IMR-90 (cell line): ENCODE measurements around the gene WNK4. TPM values are rescaled to one million over a fixed set of nuclear protein-coding genes. Genes with fewer than 3 reads are reported as not detected.

Experiments
- ATAC-seq: fragments of 200-7000 bp; cut with Tn5 transposase; 2 replicates; pipeline ENCODE4 v1.9.1; 2020; ENCODE audit warnings: low read depth, mild to moderate bottlenecking, moderate library complexity
- BruUV-seq: library from RNA; stranded (reverse); fragments of 400-500 nt; replicated peaks from 2 replicates; lab custom pipeline; 2021; lab: Mats Ljungman, UMichigan
- CTCF ChIA-PET: fragments of 300-600 bp; formaldehyde crosslinking; extraction: SDS; loops from one replicate; lab custom pipeline; 2021; ENCODE audit warnings: antibody characterized with exemption; lab: Yijun Ruan, JAX
- POLR2A ChIA-PET: fragments of 300-600 bp; sonication (Branson Sonifier 250); formaldehyde crosslinking; loops from one replicate; lab custom pipeline; 2022; ENCODE audit warnings: antibody characterized with exemption; ENCODE audit not compliant: unreplicated experiment; lab: Charles Lee
- DNase-seq: peaks from one replicate; pipeline ENCODE4 v3.0.0; 2013
- H2AFZ ChIP-seq: replicated peaks from 2 replicates; pipeline ENCODE3; 2013; ENCODE audit warnings: low read length, mild to moderate bottlenecking; ENCODE audit not compliant: poor library complexity
- H2AK5ac ChIP-seq: 2 replicates; pipeline ENCODE4 v1.6.1; 2013; ENCODE audit warnings: low read depth, low read length, inconsistent platforms
- H2AK9ac ChIP-seq: replicated peaks from 2 replicates; pipeline ENCODE3; 2013; ENCODE audit warnings: mild to moderate bottlenecking, low read depth, low read length, moderate library complexity; ENCODE audit not compliant: poor library complexity
- H2BK120ac ChIP-seq: 2 replicates; pipeline ENCODE4 v1.6.1; 2013; ENCODE audit warnings: low read depth, low read length, inconsistent platforms
- H2BK15ac ChIP-seq: 3 replicates; pipeline ENCODE4 v1.6.1; 2013; ENCODE audit warnings: low read depth, low read length, inconsistent platforms
- H2BK20ac ChIP-seq: 2 replicates; pipeline ENCODE4 v1.6.1; 2013; ENCODE audit warnings: low read depth, mild to moderate bottlenecking, inconsistent platforms, low read length, moderate library complexity
- H2BK5ac ChIP-seq: 2 replicates; pipeline ENCODE4 v1.6.1; 2013; ENCODE audit warnings: mild to moderate bottlenecking, low read depth, low read length, inconsistent platforms; ENCODE audit not compliant: poor library complexity, severe bottlenecking
- H3K14ac ChIP-seq: replicated peaks from 2 replicates; pipeline ENCODE4 v1.6.1; 2013; ENCODE audit warnings: low read depth, low read length, inconsistent platforms
- H3K18ac ChIP-seq: 2 replicates; pipeline ENCODE4 v1.6.1; 2013; ENCODE audit warnings: low read depth, low read length, control low read depth
- H3K23ac ChIP-seq: 2 replicates; pipeline ENCODE4 v1.6.1; 2013; ENCODE audit warnings: low read depth, low read length, inconsistent platforms
- H3K27ac ChIP-seq: 2 replicates; pipeline ENCODE4 v1.5.1; 2013; ENCODE audit warnings: mild to moderate bottlenecking, control low read depth, low read length; ENCODE audit not compliant: insufficient read depth
- H3K27me3 ChIP-seq: 2 replicates; pipeline ENCODE4 v1.6.1; 2013; ENCODE audit warnings: low read length; ENCODE audit not compliant: control insufficient read depth, insufficient read depth
- H3K36me3 ChIP-seq: 2 replicates; pipeline ENCODE4 v1.6.1; 2013; ENCODE audit warnings: low read length, mixed read lengths; ENCODE audit not compliant: control insufficient read depth, insufficient read depth
- H3K4ac ChIP-seq: 2 replicates; pipeline ENCODE4 v1.6.1; 2013; ENCODE audit warnings: low read depth, low read length, inconsistent platforms
- H3K4me1 ChIP-seq: 2 replicates; pipeline ENCODE4 v1.6.1; 2013; ENCODE audit warnings: low read length, mixed read lengths; ENCODE audit not compliant: control insufficient read depth, insufficient read depth
- H3K4me2 ChIP-seq: 2 replicates; pipeline ENCODE4 v1.6.1; 2013; ENCODE audit warnings: low read depth, mild to moderate bottlenecking, control low read depth, low read length, moderate library complexity
- H3K4me3 ChIP-seq: 2 replicates; pipeline ENCODE4 v1.5.1; 2013; ENCODE audit warnings: low read depth, mild to moderate bottlenecking, control low read depth, low read length, moderate library complexity; ENCODE audit not compliant: insufficient read depth
- H3K56ac ChIP-seq: 2 replicates; pipeline ENCODE4 v1.6.1; 2013; ENCODE audit warnings: low read length, inconsistent platforms; ENCODE audit not compliant: insufficient read depth; ENCODE audit errors: extremely low read depth
- H3K79me1 ChIP-seq, 2 experiments: 2 replicates each; pipeline ENCODE4 v1.6.1; 2013; ENCODE audit warnings: low read length in 2 of 2, inconsistent platforms in 1 of 2, low read depth in 1 of 2
- H3K9ac ChIP-seq: 2 replicates; pipeline ENCODE4 v1.6.1; 2013; ENCODE audit warnings: low read depth, low read length, control low read depth
- H3K9me1 ChIP-seq: 2 replicates; pipeline ENCODE4 v1.6.1; 2013; ENCODE audit warnings: low read length, inconsistent platforms; ENCODE audit not compliant: insufficient read depth
- H3K9me3 ChIP-seq: 2 replicates; pipeline ENCODE4 v1.6.1; 2013; ENCODE audit warnings: low read length; ENCODE audit not compliant: control insufficient read depth, insufficient read depth
- H4K20me1 ChIP-seq: 2 replicates; pipeline ENCODE4 v1.6.1; 2013; ENCODE audit warnings: low read length, inconsistent platforms; ENCODE audit not compliant: insufficient read depth
- H4K5ac ChIP-seq: 2 replicates; pipeline ENCODE4 v1.6.1; 2013; ENCODE audit warnings: mild to moderate bottlenecking, low read depth, low read length, control low read depth
- H4K8ac ChIP-seq, 2 experiments: 2 replicates each; pipeline ENCODE4 v1.6.1; 2013; ENCODE audit warnings: low read depth in 2 of 2, low read length in 2 of 2, control low read depth in 1 of 2, inconsistent platforms in 1 of 2
- H4K91ac ChIP-seq: 2 replicates; pipeline ENCODE4 v1.6.1; 2013; ENCODE audit warnings: low read depth, low read length, inconsistent platforms; ENCODE audit not compliant: insufficient read depth
- CEBPB ChIP-seq: IDR thresholded peaks from 2 replicates; pipeline ENCODE4 v1.6.1; 2012; ENCODE audit warnings: low read depth, low read length, improper control_type of control experiment
- ELK1 ChIP-seq: fragments of 150-350 bp; IDR thresholded peaks from 2 replicates; pipeline ENCODE4 v1.6.1; 2016; ENCODE audit warnings: low read depth, mild to moderate bottlenecking, low read length, moderate library complexity, borderline replicate concordance
- FOS ChIP-seq: fragments of 150-350 bp; IDR thresholded peaks from 2 replicates; pipeline ENCODE4 v1.6.1; 2016; ENCODE audit warnings: low read depth, low read length
- MAFK ChIP-seq: IDR thresholded peaks from 2 replicates; pipeline ENCODE4 v1.6.1; 2012; ENCODE audit warnings: low read depth, low read length, improper control_type of control experiment
- MAZ ChIP-seq: IDR thresholded peaks from 2 replicates; pipeline ENCODE4 v1.6.1; 2012; ENCODE audit warnings: low read depth, mild to moderate bottlenecking, low read length, improper control_type of control experiment, moderate library complexity, borderline replicate concordance
- MXI1 ChIP-seq: IDR thresholded peaks from 2 replicates; pipeline ENCODE4 v1.6.1; 2012; ENCODE audit warnings: low read depth, mild to moderate bottlenecking, low read length, moderate library complexity, borderline replicate concordance
- NFE2L2 ChIP-seq: fragments of 150-350 bp; IDR thresholded peaks from 2 replicates; pipeline ENCODE4 v1.6.1; 2016; ENCODE audit warnings: low read depth, mild to moderate bottlenecking, low read length
- POLR2A ChIP-seq: IDR thresholded peaks from 2 replicates; pipeline ENCODE4 v1.6.1; 2012; ENCODE audit warnings: mild to moderate bottlenecking, low read depth, low read length
- RAD21 ChIP-seq: IDR thresholded peaks from 2 replicates; pipeline ENCODE4 v1.6.1; 2012; ENCODE audit warnings: low read length, improper control_type of control experiment
- RCOR1 ChIP-seq: IDR thresholded peaks from 2 replicates; pipeline ENCODE4 v1.6.1; 2012; ENCODE audit warnings: mild to moderate bottlenecking, low read length, improper control_type of control experiment; ENCODE audit not compliant: insufficient replicate concordance
- RFX5 ChIP-seq: IDR thresholded peaks from 2 replicates; pipeline ENCODE4 v1.8.0; 2012; ENCODE audit warnings: low read depth, mild to moderate bottlenecking, low read length, moderate library complexity
- SMC3 ChIP-seq: fragments of 150-350 bp; IDR thresholded peaks from 2 replicates; pipeline ENCODE4 v1.6.1; 2016; ENCODE audit warnings: low read depth, mild to moderate bottlenecking, antibody characterized with exemption, low read length, moderate library complexity
- USF2 ChIP-seq: fragments of 150-350 bp; IDR thresholded peaks from 2 replicates; pipeline ENCODE4 v1.6.1; 2017; ENCODE audit warnings: mild to moderate bottlenecking, antibody characterized with exemption, low read length, low read depth
- WGBS, 2 experiments: methylation state at CpG; one replicate each; pipeline versions ENCODE4 v1.1.5 to v1.1.7; 2013; ENCODE audit warnings: missing lambda C conversion rate in 2 of 2; ENCODE audit not compliant: insufficient read length in 1 of 2; ENCODE audit errors: extremely low coverage in 2 of 2; 5-methylcytosine and 5-hydroxymethylcytosine counted together
- dilution Hi-C: fragments of 300-500 bp; cut with HindIII; formaldehyde crosslinking; loops from one replicate; pipeline ENCODE4 v1.14.3; 2018; ENCODE audit warnings: low sequenced_read_pairs; ENCODE audit not compliant: unreplicated experiment
- in situ Hi-C: fragments of 300-500 bp; cut with MboI; formaldehyde crosslinking; loops from 3 replicates; pipeline ENCODE4 v1.14.3; 2019; ENCODE audit warnings: low sequenced_read_pairs, inconsistent platforms, mixed read lengths
- intact Hi-C: fragments of 100-400 bp; cut with micrococcal nuclease; formaldehyde crosslinking; loops from 2 replicates; pipeline ENCODE4 v1.10.0; 2022
- polyA plus RNA-seq, 3 experiments: library from polyadenylated mRNA; depleted of rRNA; stranded (reverse); fragments of >200 nt; gene quantifications; 2 replicates each; pipeline ENCODE4 v1.2.3, GENCODE V29; 2012; ENCODE audit warnings: low replicate concordance in 1 of 3
- total RNA-seq: library from RNA; depleted of rRNA; stranded (reverse); fragments of >200 nt; gene quantifications from 2 replicates; pipeline ENCODE4 v1.2.3, GENCODE V29; 2012

Gene WNK4
- total and polyA plus RNA-seq, 2 of the 4 experiments (the other 2 are of a cell fraction), result 1.3 to 15.1 TPM

- no TSS peak for BruUV-seq
Measured at GRCh38 chr17:42796066-42796758, 15.8 kb downstream of the WNK4 start.

More at GRCh38 chr17:42796066-42796758, 15.8 kb downstream of the WNK4 start:
- Histone ChIP-seq H2AK9ac (no peak overlapping the region), H3K9me1 (peaks cover 19% of the 10 kb centered on the region), H3K27ac (no peak overlapping the region), H3K23ac (no peak overlapping the region), H2AFZ (no peak overlapping the region), H3K4me1 (peaks cover 7% of the 10 kb centered on the region), H4K8ac (no peak overlapping the region), H3K9me3 (no peaks in the 10 kb centered on the region), H2BK15ac (no peak overlapping the region), H3K14ac (no peak overlapping the region), H3K9ac (no peak overlapping the region), H3K18ac (no peak overlapping the region), H2BK20ac (no peak overlapping the region), H4K91ac (no peak overlapping the region), H3K79me1 (peaks cover 20 to 39% of the 10 kb centered on the region in 2 experiments), H2BK120ac (no peak overlapping the region), H3K4ac (no peak overlapping the region), H2BK5ac (no peak overlapping the region), H3K4me2 (no peak overlapping the region), H4K5ac (no peak overlapping the region), H2AK5ac (no peak overlapping the region), H3K27me3 (no peaks in the 10 kb centered on the region), H3K56ac (no peak overlapping the region), H3K36me3 (peaks cover 4% of the 10 kb centered on the region; the same call in 1 of the 2 replicates), H3K4me3 (no peak overlapping the region), H4K20me1 (no peaks in the 10 kb centered on the region)
- dilution Hi-C loops, result no loop called here
- POLR2A ChIA-PET, result interaction anchor here (1.0 kb wide), 1 partner anchor 28 kb away, joined by 3 read pairs; the partner anchor contains the start of gene BECN1
- no peak for DNase-seq
- ATAC-seq, result no peak
- 95% methylated on average over 9 of the region's 18 CpGs; no CpG with 5 or more reads in 1 of the 2 experiments for WGBS, 2 experiments
- CTCF ChIA-PET, result no interaction called here
- in situ Hi-C loops, result no loop called here
- intact Hi-C loops, result no loop called here
- TF ChIP-seq RCOR1, result no peak
- no peak for TF ChIP-seq USF2
- TF ChIP-seq ELK1, result no peak
- TF ChIP-seq SMC3, result no peak
- no peak for TF ChIP-seq CEBPB
- no peak for TF ChIP-seq RAD21
- no peak for TF ChIP-seq MAFK
- TF ChIP-seq NFE2L2, result no peak
- no peak for TF ChIP-seq MXI1
- TF ChIP-seq MAZ, result no peak
- no peak for TF ChIP-seq FOS
- no peak for TF ChIP-seq RFX5
- TF ChIP-seq POLR2A, result no peak
